IPS-15b (cell line): Measurements from ENCODE around the gene AP4E1.

Experiments
- H3K27me3 ChIP-seq: one replicate; pipeline ENCODE4 v1.6.1; 2013; ENCODE audit warnings: low read length; ENCODE audit not compliant: control insufficient read depth, insufficient read depth
- H3K36me3 ChIP-seq: one replicate; pipeline ENCODE4 v1.6.1; 2013; ENCODE audit warnings: low read length; ENCODE audit not compliant: control insufficient read depth, insufficient read depth
- H3K4me1 ChIP-seq: one replicate; pipeline ENCODE4 v1.6.1; 2013; ENCODE audit warnings: mild to moderate bottlenecking, low read length; ENCODE audit not compliant: control insufficient read depth, insufficient read depth
- H3K4me3 ChIP-seq: one replicate; pipeline ENCODE4 v1.5.1; 2013; ENCODE audit warnings: low read depth, low read length
- H3K9ac ChIP-seq: one replicate; pipeline ENCODE4 v1.6.1; 2013; ENCODE audit warnings: low read depth, mild to moderate bottlenecking, low read length
- H3K9me3 ChIP-seq: one replicate; pipeline ENCODE4 v1.6.1; 2013; ENCODE audit warnings: mild to moderate bottlenecking, low read length; ENCODE audit not compliant: control insufficient read depth, insufficient read depth

Gene AP4E1

GRCh38 chr15:50997371-50998051, 89.0 kb downstream of the AP4E1 start:
- H3K27me3 ChIP-seq: no peaks in the 10 kb centered on the region
- H3K4me3 ChIP-seq: no peak overlapping the region
- no peaks in the 10 kb centered on the region for H3K9me3 ChIP-seq
- no peaks in the 10 kb centered on the region for H3K36me3 ChIP-seq
- H3K4me1 ChIP-seq: no peaks in the 10 kb centered on the region
- H3K9ac ChIP-seq: no peak overlapping the region

GRCh38 chr15:51004103-51004551, 95.6 kb downstream of the AP4E1 start:
- H3K4me3 ChIP-seq: no peak overlapping the region
- H3K4me1 ChIP-seq: no peaks in the 10 kb centered on the region
- no peaks in the 10 kb centered on the region for H3K9me3 ChIP-seq
- no peaks in the 10 kb centered on the region for H3K36me3 ChIP-seq
- no peaks in the 10 kb centered on the region for H3K27me3 ChIP-seq
- H3K9ac ChIP-seq: no peak overlapping the region

GRCh38 chr15:51006336-51006985, 98.0 kb downstream of the AP4E1 start:
- Histone ChIP-seq H3K36me3 (no peaks in the 10 kb centered on the region), H3K9ac (no peak overlapping the region), H3K27me3 (no peaks in the 10 kb centered on the region), H3K9me3 (no peaks in the 10 kb centered on the region), H3K4me3 (no peak overlapping the region), H3K4me1 (no peaks in the 10 kb centered on the region)

- Histone ChIP-seq H3K4me3 (no peak overlapping the region), H3K27me3 (no peaks in the 10 kb centered on the region), H3K9ac (no peak overlapping the region), H3K4me1 (no peaks in the 10 kb centered on the region), H3K36me3 (no peaks in the 10 kb centered on the region), H3K9me3 (no peaks in the 10 kb centered on the region)
These were observed 98.7 kb downstream of the AP4E1 start for GRCh38 chr15:51007131-51007666.

- Histone ChIP-seq H3K4me1 (no peaks in the 10 kb centered on the region), H3K36me3 (no peaks in the 10 kb centered on the region), H3K9ac (no peak overlapping the region), H3K4me3 (no peak overlapping the region), H3K27me3 (no peaks in the 10 kb centered on the region), H3K9me3 (no peaks in the 10 kb centered on the region)
These were observed 102.7 kb downstream of the AP4E1 start for GRCh38 chr15:51011212-51011611.

GRCh38 chr15:51016615-51017014, 108.1 kb downstream of the AP4E1 start:
- no peaks in the 10 kb centered on the region for H3K9me3 ChIP-seq
- H3K4me1 ChIP-seq: no peaks in the 10 kb centered on the region
- no peaks in the 10 kb centered on the region for H3K36me3 ChIP-seq
- H3K4me3 ChIP-seq: no peak overlapping the region
- H3K27me3 ChIP-seq: no peaks in the 10 kb centered on the region
- no peak overlapping the region for H3K9ac ChIP-seq

GRCh38 chr15:51022206-51022605, 113.7 kb downstream of the AP4E1 start:
- Histone ChIP-seq H3K4me3 (no peak overlapping the region), H3K4me1 (no peaks in the 10 kb centered on the region), H3K36me3 (no peaks in the 10 kb centered on the region), H3K9ac (no peak overlapping the region), H3K9me3 (no peaks in the 10 kb centered on the region), H3K27me3 (no peaks in the 10 kb centered on the region)

GRCh38 chr15:51023499-51023898, 115.0 kb downstream of the AP4E1 start:
- H3K36me3 ChIP-seq: no peaks in the 10 kb centered on the region
- H3K9me3 ChIP-seq: no peaks in the 10 kb centered on the region
- H3K27me3 ChIP-seq: no peaks in the 10 kb centered on the region
- no peak overlapping the region for H3K9ac ChIP-seq
- H3K4me1 ChIP-seq: no peaks in the 10 kb centered on the region
- H3K4me3 ChIP-seq: no peak overlapping the region

GRCh38 chr15:51024735-51025453, 116.4 kb downstream of the AP4E1 start:
- H3K9ac ChIP-seq: no peak overlapping the region
- no peaks in the 10 kb centered on the region for H3K4me1 ChIP-seq
- no peaks in the 10 kb centered on the region for H3K27me3 ChIP-seq
- H3K36me3 ChIP-seq: no peaks in the 10 kb centered on the region
- no peak overlapping the region for H3K4me3 ChIP-seq
- no peaks in the 10 kb centered on the region for H3K9me3 ChIP-seq

- Histone ChIP-seq H3K9ac (no peak overlapping the region), H3K9me3 (no peaks in the 10 kb centered on the region), H3K36me3 (no peaks in the 10 kb centered on the region), H3K4me3 (no peak overlapping the region), H3K4me1 (no peaks in the 10 kb centered on the region), H3K27me3 (no peaks in the 10 kb centered on the region)
These were observed 117.0 kb downstream of the AP4E1 start for GRCh38 chr15:51025454-51025846.

- Histone ChIP-seq H3K4me3 (no peak overlapping the region), H3K4me1 (no peaks in the 10 kb centered on the region), H3K27me3 (no peaks in the 10 kb centered on the region), H3K9me3 (no peaks in the 10 kb centered on the region), H3K9ac (no peak overlapping the region), H3K36me3 (no peaks in the 10 kb centered on the region)
These were observed 122.3 kb downstream of the AP4E1 start for GRCh38 chr15:51030649-51031316.
